IPS-18c (cell line): ENCODE data around the gene ROPN1.
A peak's percentile ranks its signal among the peaks of the same experiment; 100 is the strongest.
"Not testable (repeated sequence)": the region's sequence is repeated elsewhere in the genome, so short reads cannot be mapped to it uniquely, and the experiment has no call there.

Experiments used
- H3K4me3 ChIP-seq: 2 replicates; pipeline ENCODE4 v1.7.0; 2013; ENCODE audit warnings: low read depth, mild to moderate bottlenecking, low read length, moderate library complexity; ENCODE audit not compliant: insufficient read depth
- H3K9me3 ChIP-seq: one replicate; pipeline ENCODE4 v1.6.1; 2013; ENCODE audit warnings: mild to moderate bottlenecking, low read length, moderate library complexity; ENCODE audit not compliant: control insufficient read depth, insufficient read depth

ROPN1 gene

DNA sequence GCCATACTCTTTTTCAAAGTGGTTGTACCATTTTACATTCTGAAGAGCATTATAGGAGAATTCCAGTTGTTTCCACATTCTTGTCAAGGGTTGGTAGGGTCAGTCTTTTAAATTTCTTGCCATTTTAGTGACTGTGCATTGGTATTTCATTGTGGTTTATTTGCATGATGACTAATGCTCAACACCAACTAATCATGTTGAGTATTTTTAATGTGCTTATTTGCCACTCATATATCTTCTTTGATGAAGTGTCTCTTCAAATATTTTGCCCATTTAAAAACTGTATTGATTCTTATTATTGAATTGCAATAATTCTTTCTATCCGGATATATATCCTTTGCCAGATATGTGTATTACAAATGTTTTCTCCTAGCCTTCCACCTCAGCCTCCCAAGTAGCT, 16.4 kb upstream of the ROPN1 start:
- H3K4me3 ChIP-seq: not testable (repeated sequence)

GRCh38 chr3:124007186-124007585, 15.3 kb upstream of the ROPN1 start:
- no peak overlapping the region for H3K4me3 ChIP-seq
- no peaks in the 10 kb centered on the region for H3K9me3 ChIP-seq

More for the DNA sequence above, 16.4 kb upstream of the ROPN1 start:
- not testable (repeated sequence) for H3K9me3 ChIP-seq

DNA sequence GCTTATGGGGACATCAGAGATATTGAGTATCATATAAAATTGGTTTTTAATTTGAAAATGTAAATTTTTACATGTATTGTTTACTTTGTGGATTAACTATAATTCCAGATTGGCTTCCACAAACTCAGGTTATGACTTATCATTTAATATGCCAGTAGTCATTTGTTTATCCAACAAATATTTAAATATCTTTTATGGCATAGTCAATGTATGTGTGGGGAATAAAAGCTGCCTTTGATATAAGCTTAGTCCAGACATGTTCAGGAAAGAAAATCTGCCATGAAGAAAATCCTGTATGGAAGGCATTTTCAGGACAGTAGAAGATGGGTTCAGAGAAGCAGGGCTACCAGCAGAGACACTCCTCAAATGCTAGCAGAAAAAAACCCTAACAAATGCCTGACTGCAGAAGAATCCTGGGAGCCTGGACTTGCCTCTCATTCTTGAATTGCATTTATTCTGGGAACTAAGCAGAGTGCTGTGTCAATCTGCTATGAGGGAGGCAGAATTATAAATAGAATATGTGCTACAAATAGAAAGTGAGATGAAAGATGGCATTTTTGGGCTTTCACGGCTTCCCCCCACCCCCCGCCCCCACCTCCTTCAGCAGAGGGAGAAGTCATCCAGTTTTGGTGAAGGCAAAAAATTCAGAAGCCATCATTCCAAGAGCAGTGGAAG, 10.6 kb upstream of the ROPN1 start:
- not testable (repeated sequence) for H3K4me3 ChIP-seq, H3K9me3 ChIP-seq

DNA sequence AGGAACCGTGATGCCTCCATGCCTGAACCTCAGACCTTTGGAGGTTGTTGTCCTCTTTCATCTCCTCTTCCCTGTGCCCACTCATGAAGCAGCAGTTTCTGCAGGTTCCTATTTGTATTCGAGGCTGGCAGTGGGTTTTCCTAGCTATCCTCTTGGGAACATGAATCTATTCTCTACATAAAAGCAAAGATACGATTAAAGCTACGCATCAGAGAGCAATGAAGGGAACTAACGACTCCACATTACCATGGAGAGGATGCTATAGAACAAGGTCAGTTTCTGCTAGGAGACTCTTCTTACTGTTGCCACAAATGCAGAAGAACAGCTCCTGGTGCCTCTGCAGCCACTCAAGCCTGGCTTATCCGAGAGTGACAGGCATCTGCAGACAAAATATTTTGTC, 9.4 kb upstream of the ROPN1 start:
- H3K4me3 ChIP-seq, H3K9me3 ChIP-seq: not testable (repeated sequence)

DNA sequence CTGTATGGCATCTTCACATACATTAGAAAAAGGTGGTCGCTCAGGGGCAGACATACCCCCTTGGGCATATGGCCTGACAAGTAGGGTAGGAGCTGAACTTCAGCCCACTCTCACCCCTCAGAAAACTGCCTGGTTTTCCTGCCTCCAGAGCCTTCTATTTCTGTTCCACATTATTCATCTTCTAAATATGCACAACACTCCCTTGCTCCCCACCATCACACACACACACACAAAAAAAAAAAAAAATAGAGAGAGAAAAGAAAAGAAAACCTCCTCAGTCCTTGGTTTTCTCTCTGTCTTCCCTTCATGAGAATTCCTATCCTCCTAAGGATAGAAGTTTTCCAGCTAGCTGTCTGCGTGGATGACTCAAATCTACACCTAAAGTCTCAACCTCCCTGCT, 5.6 kb upstream of the ROPN1 start:
- Histone ChIP-seq H3K4me3 (no peak overlapping the region), H3K9me3 (no peaks in the 10 kb centered on the region)

- Histone ChIP-seq H3K4me3 (no peak overlapping the region), H3K9me3 (no peaks in the 10 kb centered on the region)
Measured at GRCh38 chr3:123993818-123994217, 1.9 kb upstream of the ROPN1 start.

DNA sequence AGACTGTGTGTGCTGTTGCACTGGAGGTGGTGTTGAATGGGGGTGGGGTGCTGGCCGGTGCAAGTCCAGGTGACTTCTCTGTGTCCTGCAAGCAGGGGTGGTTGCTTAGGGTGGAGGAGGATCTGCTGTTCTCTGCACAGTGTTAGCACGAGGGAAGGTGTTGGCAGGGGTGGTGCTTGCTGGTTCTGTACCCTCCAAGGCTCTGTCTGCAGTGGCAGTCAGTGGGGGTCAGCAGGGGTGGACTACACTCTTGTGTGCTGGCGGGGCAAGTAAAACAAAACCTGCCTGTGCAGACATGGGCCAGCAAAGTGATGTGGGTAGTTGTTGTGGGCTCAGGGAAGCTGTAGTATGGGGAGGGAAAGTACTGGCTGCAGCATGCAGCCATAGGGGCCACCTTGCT, 5.5 kb downstream of the ROPN1 start:
- no peak overlapping the region for H3K4me3 ChIP-seq

DNA sequence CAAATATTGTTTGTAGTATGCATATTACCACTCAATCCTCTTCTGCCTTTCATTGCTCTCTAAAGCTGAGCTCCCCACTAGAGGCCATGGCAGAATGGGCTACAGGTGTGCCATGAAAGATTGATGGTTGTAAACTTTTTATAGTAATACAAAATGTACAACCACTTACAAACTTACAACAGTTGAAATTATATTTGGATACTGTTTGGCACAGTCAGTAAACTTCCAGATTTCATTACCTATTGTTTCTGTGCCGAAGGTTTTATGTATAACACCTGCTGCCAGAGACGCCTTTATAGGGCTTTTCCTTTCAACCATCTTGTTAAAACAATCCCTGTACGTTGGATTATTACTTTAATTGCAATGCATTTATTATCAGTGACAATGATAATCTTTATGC, 7.0 kb downstream of the ROPN1 start:
- Histone ChIP-seq H3K4me3 (no peak overlapping the region), H3K9me3 (peaks cover 3% of the 10 kb centered on the region)

More for the DNA sequence above, 5.5 kb downstream of the ROPN1 start:
- peaks cover 3% of the 10 kb centered on the region for H3K9me3 ChIP-seq

GRCh38 chr3:123984350-123984749, 7.6 kb downstream of the ROPN1 start:
- H3K4me3 ChIP-seq: no peak overlapping the region

DNA sequence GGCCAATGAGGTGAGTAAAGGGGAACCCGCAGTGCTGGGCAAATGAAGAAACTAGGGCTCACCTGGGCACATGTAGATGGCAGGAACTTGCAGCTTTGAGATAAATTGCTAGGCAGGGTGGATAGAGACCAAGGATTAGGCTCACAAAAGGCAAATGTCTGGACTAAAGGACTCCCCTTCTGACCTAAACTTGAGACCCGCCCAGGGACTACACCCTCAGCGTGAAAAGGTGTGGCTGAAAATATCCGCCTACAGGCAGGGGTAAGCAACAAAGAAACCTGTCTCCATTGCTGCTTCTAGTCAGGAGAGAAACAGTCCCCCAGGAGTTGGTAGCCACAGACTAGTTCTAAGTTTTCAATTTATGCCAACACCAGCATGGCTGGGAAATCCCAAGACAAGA, 10.6 kb downstream of the ROPN1 start:
- not testable (repeated sequence) for H3K4me3 ChIP-seq, H3K9me3 ChIP-seq

More at GRCh38 chr3:123984350-123984749, 7.6 kb downstream of the ROPN1 start:
- H3K9me3 ChIP-seq: peaks cover 3% of the 10 kb centered on the region

DNA sequence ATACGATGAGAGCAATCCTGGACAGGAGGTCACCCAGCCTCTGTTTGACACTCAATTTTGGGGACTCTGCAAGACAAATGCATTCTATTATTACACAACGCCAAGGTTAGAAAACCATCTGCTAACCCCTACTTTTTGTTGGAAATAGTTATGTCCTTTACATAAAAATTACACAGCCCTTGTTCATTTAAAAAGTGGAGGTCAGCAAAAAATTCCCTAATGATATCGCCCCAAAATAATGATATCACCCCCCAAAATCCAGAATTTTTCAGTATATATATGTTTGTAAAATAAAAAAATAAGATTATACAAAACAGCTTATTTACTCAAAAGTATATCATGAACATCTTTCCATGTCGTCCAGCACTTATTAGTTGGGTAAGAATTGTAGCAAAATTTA, 11.4 kb downstream of the ROPN1 start:
- H3K9me3 ChIP-seq: no peaks in the 10 kb centered on the region
- peak overlapping the region; percentile 51; the same call in 1 of the 2 replicates for H3K4me3 ChIP-seq

DNA sequence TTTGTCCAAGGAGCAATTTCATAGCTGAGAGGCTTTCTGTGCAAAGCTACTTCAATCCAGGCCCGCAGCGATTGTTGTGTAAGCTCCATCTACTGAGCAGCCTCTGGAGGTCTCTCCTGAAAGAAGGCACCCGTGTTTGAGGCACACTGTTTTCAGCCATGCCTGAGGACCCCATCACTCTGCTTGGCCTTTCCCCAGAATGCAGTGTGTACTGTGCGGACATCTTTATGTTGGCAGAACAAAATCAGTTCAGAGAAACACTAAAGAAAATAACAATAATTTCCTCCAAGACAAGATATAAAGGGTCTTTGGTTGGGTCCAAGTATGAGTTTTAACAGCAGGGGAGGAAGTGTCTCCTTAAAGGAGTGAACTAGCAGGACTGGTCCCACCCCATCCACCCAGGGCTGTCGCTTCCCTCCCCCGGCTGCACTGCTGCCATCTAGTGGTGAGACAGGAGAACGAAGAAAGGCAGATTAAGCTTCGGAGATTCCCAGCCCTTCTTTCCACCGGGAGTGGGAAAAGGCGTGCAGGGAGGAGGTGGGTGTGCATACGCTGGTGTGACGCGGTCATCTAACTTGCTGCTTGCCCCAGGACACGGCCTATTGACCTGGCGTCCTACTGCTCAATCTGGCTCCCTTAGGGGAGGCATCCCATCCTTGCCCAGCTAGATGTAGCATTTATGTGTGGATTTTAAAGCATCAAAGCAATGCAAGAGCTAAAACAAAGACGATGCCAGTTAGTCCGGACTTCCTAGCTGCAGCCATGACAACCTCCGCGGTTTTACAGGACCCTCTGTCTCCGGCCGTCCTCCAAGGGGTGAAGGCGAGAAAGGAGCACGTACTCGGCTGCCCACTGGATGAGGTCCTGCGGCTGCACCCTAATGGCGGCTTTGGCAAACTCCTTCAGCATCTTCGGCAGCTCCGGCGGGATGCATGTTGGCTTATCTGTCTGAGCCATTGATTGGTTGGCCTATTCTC, 12.1 kb downstream of the ROPN1 start:
- H3K9me3 ChIP-seq: not testable (repeated sequence)
- peak overlapping the region; percentile 51 for H3K4me3 ChIP-seq

- H3K4me3 ChIP-seq, H3K9me3 ChIP-seq: not testable (repeated sequence)
Measured at GRCh38 chr3:123976904-123977303, 15.0 kb downstream of the ROPN1 start.

- H3K4me3 ChIP-seq, H3K9me3 ChIP-seq: not testable (repeated sequence)
Measured at GRCh38 chr3:123976181-123976898, 15.6 kb downstream of the ROPN1 start.

DNA sequence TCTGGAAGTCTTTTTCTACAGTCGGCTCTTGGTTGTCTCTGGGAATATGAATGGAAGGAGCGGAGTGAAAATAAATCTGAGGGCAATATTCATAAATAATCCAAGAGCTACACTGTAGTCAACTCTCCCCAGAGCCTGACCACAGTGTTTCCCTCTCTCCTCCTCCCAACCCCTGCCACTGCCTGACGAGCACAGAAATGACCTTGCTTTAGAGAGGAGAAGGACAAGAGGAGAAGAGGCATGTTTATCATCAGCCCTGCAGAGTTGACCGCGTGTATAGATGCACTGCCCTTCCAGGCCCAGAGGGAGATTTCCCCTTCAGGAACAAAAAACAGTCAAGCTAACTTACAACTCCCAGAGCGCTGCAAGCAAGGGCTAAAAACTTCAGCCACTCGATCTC, 16.9 kb downstream of the ROPN1 start:
- H3K4me3 ChIP-seq, H3K9me3 ChIP-seq: not testable (repeated sequence)

- no peak overlapping the region for H3K4me3 ChIP-seq
- no peaks in the 10 kb centered on the region for H3K9me3 ChIP-seq
Measured at GRCh38 chr3:123971406-123971805, 20.5 kb downstream of the ROPN1 start.

- not testable (repeated sequence) for H3K9me3 ChIP-seq, H3K4me3 ChIP-seq
Measured at GRCh38 chr3:123967260-123967659, 24.7 kb downstream of the ROPN1 start.

GRCh38 chr3:123966799-123967198, 25.1 kb downstream of the ROPN1 start:
- H3K4me3 ChIP-seq, H3K9me3 ChIP-seq: not testable (repeated sequence)
